Measurements from ENCODE around the gene NTN1. TPM values are rescaled to one million over a fixed set of nuclear protein-coding genes. Genes with fewer than 3 reads are reported as not detected.

Gene NTN1
- total and polyA plus RNA-seq, 7 donors = 0.38 to 2.1 (median 0.85) TPM

GRCh38 chr17:9050801-9051401, 29.6 kb downstream of the NTN1 start:
- H3K27ac ChIP-seq = no peak overlapping the region
- WGBS, 3 donors = 69 to 80% (median 69%) methylated on average over 8 of the region's 8 CpGs
- intact Hi-C loops (cut with DNase I) = no loop called here
- DNase-seq = no peak
- H3K4me3 ChIP-seq = no peak overlapping the region
- no peak for ATAC-seq
- no peaks in the 10 kb centered on the region for H3K36me3 ChIP-seq (ENCODE audit: insufficient read depth in 1 of 2, low read depth in 1 of 2)
- no peaks in the 10 kb centered on the region for H3K27me3 ChIP-seq (ENCODE audit: insufficient read depth in 3 of 3, low read length in 2 of 3)
- no peaks in the 10 kb centered on the region for H3K4me1 ChIP-seq
- no peaks in the 10 kb centered on the region for H3K9me3 ChIP-seq
- TF ChIP-seq CTCF (IDR thresholded peaks at IDR 0.05) = no peak

- intact Hi-C loops (cut with DNase I) = no loop called here
- Histone ChIP-seq H3K9me3 (no peaks in the 10 kb centered on the region), H3K27me3 (ENCODE audit: insufficient read depth in 3 of 3, low read length in 2 of 3) (no peaks in the 10 kb centered on the region), H3K4me1 (no peaks in the 10 kb centered on the region), H3K27ac (no peak overlapping the region), H3K4me3 (no peak overlapping the region), H3K36me3 (ENCODE audit: insufficient read depth in 1 of 2, low read depth in 1 of 2) (no peaks in the 10 kb centered on the region)
- ATAC-seq (no peak), DNase-seq (no peak)
- 82 to 88% (median 86%) methylated on average over 4 of the region's 4 CpGs for WGBS, 3 donors
- TF ChIP-seq CTCF (IDR thresholded peaks at IDR 0.05) = no peak
Measured at GRCh38 chr17:9051561-9051960, 30.3 kb downstream of the NTN1 start.

GRCh38 chr17:9052921-9053320, 31.6 kb downstream of the NTN1 start:
- no peak for DNase-seq
- ATAC-seq = no peak
- no peaks in the 10 kb centered on the region for H3K9me3 ChIP-seq
- intact Hi-C loops (cut with DNase I) = no loop called here
- no peak overlapping the region for H3K27ac ChIP-seq
- WGBS, 3 donors = 80 to 87% (median 82%) methylated on average over 6 of the region's 6 CpGs
- H3K27me3 ChIP-seq (ENCODE audit: insufficient read depth in 3 of 3, low read length in 2 of 3) = no peaks in the 10 kb centered on the region
- H3K4me1 ChIP-seq = no peaks in the 10 kb centered on the region
- no peak overlapping the region for H3K4me3 ChIP-seq
- TF ChIP-seq CTCF (IDR thresholded peaks at IDR 0.05) = no peak
- H3K36me3 ChIP-seq (ENCODE audit: insufficient read depth in 1 of 2, low read depth in 1 of 2) = no peaks in the 10 kb centered on the region

GRCh38 chr17:9053406-9053805, 32.1 kb downstream of the NTN1 start:
- no peaks in the 10 kb centered on the region for H3K27me3 ChIP-seq (ENCODE audit: insufficient read depth in 3 of 3, low read length in 2 of 3)
- H3K36me3 ChIP-seq (ENCODE audit: insufficient read depth in 1 of 2, low read depth in 1 of 2) = no peaks in the 10 kb centered on the region
- intact Hi-C loops (cut with DNase I) = no loop called here
- no peaks in the 10 kb centered on the region for H3K9me3 ChIP-seq
- ATAC-seq (no peak), DNase-seq (no peak)
- WGBS, 3 donors = 87 to 94% (median 90%) methylated on average over 4 of the region's 4 CpGs
- no peak overlapping the region for H3K27ac ChIP-seq
- no peaks in the 10 kb centered on the region for H3K4me1 ChIP-seq
- TF ChIP-seq CTCF (IDR thresholded peaks at IDR 0.05) = no peak
- H3K4me3 ChIP-seq = no peak overlapping the region
